ENCODE measurements around the gene GNAI2. TPM values are rescaled to one million over a fixed set of nuclear protein-coding genes. Genes with fewer than 3 reads are reported as not detected.

The GNAI2 gene
- total and polyA plus RNA-seq, 8 donors, result 259 to 381 (median 269) TPM

DNA sequence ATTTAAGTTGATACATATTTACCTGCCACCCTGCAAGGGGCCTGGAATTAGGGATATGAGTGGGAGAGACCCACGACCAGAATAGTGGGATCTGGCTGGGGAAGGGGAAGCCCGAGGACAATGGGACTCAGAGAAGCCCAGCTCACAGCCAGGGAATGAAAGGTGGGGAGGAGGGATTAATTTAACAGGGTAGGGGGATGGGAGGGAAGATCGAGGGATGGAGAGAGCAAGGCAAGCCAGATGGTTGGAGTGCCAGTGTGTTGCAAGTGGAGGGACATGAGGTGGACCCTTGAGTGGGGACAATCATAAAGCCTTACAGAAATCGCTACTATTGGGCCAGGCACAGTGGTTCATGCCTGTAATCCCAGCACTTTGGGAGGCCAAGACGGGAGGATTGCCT, 4.4 kb upstream of the GNAI2 start:
- H3K36me3 ChIP-seq, result no peaks in the 10 kb centered on the region
- no peak for DNase-seq
- no peaks in the 10 kb centered on the region for H3K9me3 ChIP-seq
- no peak overlapping the region for H3K27ac ChIP-seq
- TF ChIP-seq, protein P1, sequence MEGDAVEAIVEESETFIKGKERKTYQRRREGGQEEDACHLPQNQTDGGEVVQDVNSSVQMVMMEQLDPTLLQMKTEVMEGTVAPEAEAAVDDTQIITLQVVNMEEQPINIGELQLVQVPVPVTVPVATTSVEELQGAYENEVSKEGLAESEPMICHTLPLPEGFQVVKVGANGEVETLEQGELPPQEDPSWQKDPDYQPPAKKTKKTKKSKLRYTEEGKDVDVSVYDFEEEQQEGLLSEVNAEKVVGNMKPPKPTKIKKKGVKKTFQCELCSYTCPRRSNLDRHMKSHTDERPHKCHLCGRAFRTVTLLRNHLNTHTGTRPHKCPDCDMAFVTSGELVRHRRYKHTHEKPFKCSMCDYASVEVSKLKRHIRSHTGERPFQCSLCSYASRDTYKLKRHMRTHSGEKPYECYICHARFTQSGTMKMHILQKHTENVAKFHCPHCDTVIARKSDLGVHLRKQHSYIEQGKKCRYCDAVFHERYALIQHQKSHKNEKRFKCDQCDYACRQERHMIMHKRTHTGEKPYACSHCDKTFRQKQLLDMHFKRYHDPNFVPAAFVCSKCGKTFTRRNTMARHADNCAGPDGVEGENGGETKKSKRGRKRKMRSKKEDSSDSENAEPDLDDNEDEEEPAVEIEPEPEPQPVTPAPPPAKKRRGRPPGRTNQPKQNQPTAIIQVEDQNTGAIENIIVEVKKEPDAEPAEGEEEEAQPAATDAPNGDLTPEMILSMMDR (IDR thresholded peaks at IDR 0.05), result no peak
- H3K4me3 ChIP-seq, result no peak overlapping the region
- peaks cover 14 to 64% of the 10 kb centered on the region in 2 donors for H3K4me1 ChIP-seq
- H3K27me3 ChIP-seq, result no peaks in the 10 kb centered on the region
- ATAC-seq, result no peak
- intact Hi-C loops (cut with DNase I), result no loop called here

DNA sequence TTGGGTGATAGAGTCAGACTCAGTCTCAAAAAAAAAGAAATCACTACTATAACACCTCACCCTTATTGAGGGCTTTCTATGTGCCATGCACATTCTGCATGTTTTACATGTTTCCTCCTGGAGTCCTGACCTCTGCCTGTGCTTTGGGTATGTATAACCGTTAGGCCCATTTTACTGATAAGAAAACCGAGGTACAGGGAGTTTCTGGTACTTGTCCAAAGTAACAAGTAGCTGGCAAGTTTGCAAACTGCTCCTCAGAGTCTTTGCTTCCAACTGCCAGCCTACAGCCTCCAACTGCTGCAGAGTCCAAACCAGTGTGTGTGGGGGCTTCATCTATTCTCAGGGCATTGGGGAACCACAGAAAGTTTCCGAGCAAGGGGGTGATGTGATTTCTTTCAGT, 3.7 kb upstream of the GNAI2 start:
- peaks cover 9 to 57% of the 10 kb centered on the region in 2 donors for H3K4me1 ChIP-seq
- DNase-seq (no peak), ATAC-seq (no peak)
- H3K27ac ChIP-seq, result no peak overlapping the region
- TF ChIP-seq, protein P1 (IDR thresholded peaks at IDR 0.05), result no peak
- H3K27me3 ChIP-seq, result no peaks in the 10 kb centered on the region
- intact Hi-C loops (cut with DNase I), result no loop called here
- H3K9me3 ChIP-seq, result no peaks in the 10 kb centered on the region
- no peaks in the 10 kb centered on the region for H3K36me3 ChIP-seq
- H3K4me3 ChIP-seq, result no peak overlapping the region

DNA sequence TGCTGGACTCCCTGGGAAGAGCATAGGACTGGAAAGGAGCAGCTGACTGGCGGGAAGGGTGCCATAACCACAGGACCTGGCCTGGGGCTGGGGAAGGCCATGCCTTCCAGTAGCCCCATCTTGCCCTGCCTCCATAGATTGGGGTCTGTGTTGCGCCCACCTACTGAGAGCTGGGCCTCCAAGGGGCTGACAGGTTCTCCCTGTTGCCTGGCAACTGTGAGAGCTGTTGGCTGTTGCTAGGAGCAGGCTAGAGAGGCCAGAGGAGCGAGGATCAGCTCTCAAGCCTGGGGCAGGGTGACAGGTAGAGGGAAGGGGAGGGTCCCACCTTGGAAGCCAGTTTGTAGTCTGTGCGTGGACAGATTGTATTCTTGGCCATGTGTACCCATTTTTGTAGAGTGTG, 2.8 kb upstream of the GNAI2 start:
- H3K4me1 ChIP-seq, result peaks cover 5 to 50% of the 10 kb centered on the region in 2 donors
- no peak overlapping the region for H3K4me3 ChIP-seq
- ATAC-seq (no peak), DNase-seq (no peak)
- TF ChIP-seq, protein P1 (IDR thresholded peaks at IDR 0.05), result no peak
- H3K27ac ChIP-seq, result no peak overlapping the region
- H3K27me3 ChIP-seq, result no peaks in the 10 kb centered on the region
- no peaks in the 10 kb centered on the region for H3K9me3 ChIP-seq
- H3K36me3 ChIP-seq, result no peaks in the 10 kb centered on the region
- intact Hi-C loops (cut with DNase I), result no loop called here

DNA sequence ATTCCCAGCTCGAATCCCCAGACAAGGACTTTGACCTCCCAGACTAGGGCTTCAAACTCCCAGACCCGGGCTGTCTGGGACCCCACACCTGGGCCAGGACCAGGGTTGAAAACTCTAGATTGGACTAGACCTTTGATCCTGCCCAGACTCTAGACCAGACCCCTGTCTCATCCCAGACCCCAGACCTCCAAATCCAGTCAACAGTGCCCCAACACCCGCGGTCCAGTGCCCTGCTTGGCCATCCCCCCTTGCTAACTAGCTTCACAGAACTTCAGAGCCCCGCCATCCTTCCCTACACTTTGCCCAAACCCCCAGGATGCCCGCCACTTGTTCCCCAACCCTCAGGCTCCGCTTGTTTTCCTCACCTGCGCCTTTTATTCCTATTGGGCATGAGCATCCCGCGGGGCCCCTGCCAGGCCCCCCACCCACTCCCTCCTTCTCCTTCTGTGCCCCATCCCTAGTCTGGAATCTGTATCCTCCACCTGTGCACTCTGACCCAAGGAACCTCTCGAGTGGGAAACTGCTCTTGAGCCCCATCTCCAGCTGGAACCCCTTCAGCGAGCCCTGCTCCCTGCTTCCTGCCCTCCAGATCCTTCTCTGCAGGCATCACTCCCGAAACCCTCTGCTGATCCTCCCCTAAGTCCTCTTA, 604 bp downstream of the GNAI2 start:
- Histone ChIP-seq H3K36me3 (peaks cover 0 to 32% of the 10 kb centered on the region in 2 donors), H3K9me3 (no peaks in the 10 kb centered on the region), H3K4me3 (peak overlapping the region; percentile 89 to 94), H3K4me1 (peaks cover 22 to 61% of the 10 kb centered on the region in 2 donors), H3K27ac (peak overlapping the region; percentile 92 to 98), H3K27me3 (no peaks in the 10 kb centered on the region)
- DNase-seq (no peak), ATAC-seq (no peak)
- TF ChIP-seq, protein P1 (IDR thresholded peaks at IDR 0.05), result no peak
- intact Hi-C loops (cut with DNase I), result no loop called here

DNA sequence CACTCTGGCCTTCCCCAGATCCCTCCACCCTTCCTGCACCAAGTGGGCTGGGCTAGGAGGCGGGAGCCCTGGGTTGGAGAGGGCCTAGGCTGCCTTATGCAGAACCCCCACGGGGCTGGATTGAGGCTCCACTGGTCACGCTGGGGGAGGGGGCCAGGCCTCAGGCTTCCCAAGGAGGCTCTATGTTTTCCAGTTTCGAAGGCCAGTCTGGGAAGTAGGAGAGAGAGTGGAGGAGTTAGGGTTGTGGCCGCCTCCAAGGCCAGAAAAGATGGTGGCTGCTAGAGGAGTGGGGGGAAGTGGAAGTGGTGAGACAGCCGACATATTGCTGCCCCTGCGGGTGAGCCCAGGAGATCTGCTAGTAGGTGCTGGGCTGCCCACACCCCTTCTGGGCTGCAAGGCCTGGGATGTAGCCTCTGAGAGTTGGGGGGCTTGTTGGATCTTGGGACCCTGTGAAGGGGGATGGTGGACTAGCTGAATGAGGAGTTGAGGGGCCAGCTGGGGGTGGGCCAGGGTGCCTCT, 1.2 kb downstream of the GNAI2 start:
- H3K36me3 ChIP-seq, result peaks cover 0 to 34% of the 10 kb centered on the region in 2 donors
- ATAC-seq (peak; percentile 2), DNase-seq (peak in 1 of 4 donors; percentile 83)
- intact Hi-C loops (cut with DNase I), result no loop called here
- peak overlapping the region; percentile 89 to 94 for H3K4me3 ChIP-seq
- peaks cover 28 to 66% of the 10 kb centered on the region in 2 donors for H3K4me1 ChIP-seq
- H3K9me3 ChIP-seq, result no peaks in the 10 kb centered on the region
- peak overlapping the region; percentile 92 to 98 for H3K27ac ChIP-seq
- TF ChIP-seq, protein P1 (IDR thresholded peaks at IDR 0.05), result no peak
- no peaks in the 10 kb centered on the region for H3K27me3 ChIP-seq
